WTC11 (cell line): Measurements from ENCODE around the gene GPR137B. TPM values are rescaled to one million over a fixed set of nuclear protein-coding genes. Genes with fewer than 3 reads are reported as not detected.

Source experiments
- ATAC-seq: fragments of 200-7000 bp; cut with Tn5 transposase; 2 replicates; pipeline ENCODE4 v1.10.0; 2021; ENCODE audit warnings: mild to moderate bottlenecking, moderate library complexity
- CTCF ChIA-PET: fragments of 300-600 bp; sonication (Branson Sonifier 250); formaldehyde crosslinking; loops from one replicate; lab custom pipeline; 2021; ENCODE audit warnings: antibody characterized with exemption; lab: Charles Lee
- POLR2A ChIA-PET: fragments of 350-600 bp; sonication (Branson Sonifier 250); formaldehyde crosslinking; loops from one replicate; lab custom pipeline; 2021; ENCODE audit warnings: antibody characterized with exemption; lab: Charles Lee
- DNase-seq: peaks from one replicate; pipeline ENCODE4 v3.0.0; 2021; ENCODE audit warnings: low spot score
- H3K27ac Mint-ChIP-seq: 2 replicates; pipeline ENCODE4 v1.8.0; 2021; ENCODE audit warnings: mixed read lengths
- H3K27me3 Mint-ChIP-seq: 2 replicates; pipeline ENCODE4 v1.8.0; 2021; ENCODE audit warnings: low read depth, mild to moderate bottlenecking, moderate library complexity, mixed read lengths
- H3K36me3 Mint-ChIP-seq: 2 replicates; pipeline ENCODE4 v1.8.0; 2021; ENCODE audit warnings: mixed read lengths
- H3K4me1 Mint-ChIP-seq: 2 replicates; pipeline ENCODE4 v1.8.0; 2022; ENCODE audit warnings: mixed read lengths
- H3K4me3 Mint-ChIP-seq: 2 replicates; pipeline ENCODE4 v1.8.0; 2021; ENCODE audit warnings: mild to moderate bottlenecking, moderate library complexity, mixed read lengths
- H3K9me3 Mint-ChIP-seq: 2 replicates; pipeline ENCODE4 v1.8.0; 2021; ENCODE audit warnings: mixed read lengths
- ATF1 ChIP-seq: sonication (generic); formaldehyde crosslinking; IDR thresholded peaks from 2 replicates; pipeline ENCODE4 v1.8.1; 2023; ENCODE audit warnings: mild to moderate bottlenecking, moderate library complexity, missing genetic modification reagents
- ATF3 ChIP-seq: sonication (generic); formaldehyde crosslinking; conservative IDR thresholded peaks from 2 replicates; pipeline ENCODE4 v1.8.1; 2022; ENCODE audit warnings: mild to moderate bottlenecking, missing genetic modification reagents
- CREM ChIP-seq: sonication (generic); formaldehyde crosslinking; IDR thresholded peaks from 2 replicates; pipeline ENCODE4 v1.8.1; 2022; ENCODE audit warnings: mild to moderate bottlenecking, missing genetic modification reagents, moderate library complexity
- E2F1 ChIP-seq: sonication (generic); formaldehyde crosslinking; IDR thresholded peaks from 2 replicates; pipeline ENCODE4 v1.8.0; 2022; ENCODE audit warnings: mild to moderate bottlenecking, missing genetic modification reagents
- E2F5 ChIP-seq: sonication (generic); formaldehyde crosslinking; IDR thresholded peaks from 2 replicates; pipeline ENCODE4 v1.8.1; 2022; ENCODE audit warnings: mild to moderate bottlenecking, moderate library complexity, missing genetic modification reagents
- GTF2I ChIP-seq: fragments of 250-450 bp; sonication (Bioruptor Pico); conservative IDR thresholded peaks from 2 replicates; pipeline ENCODE4 v1.4.0; 2021; ENCODE audit warnings: mild to moderate bottlenecking
- IRF2 ChIP-seq: sonication (generic); formaldehyde crosslinking; IDR thresholded peaks from 2 replicates; pipeline ENCODE4 v1.8.0; 2022; ENCODE audit warnings: low read depth, missing genetic modification reagents, borderline replicate concordance
- PREB ChIP-seq: sonication (generic); formaldehyde crosslinking; IDR thresholded peaks from 2 replicates; pipeline ENCODE4 v1.8.1; 2022; ENCODE audit warnings: mild to moderate bottlenecking, missing genetic modification reagents, moderate library complexity, borderline replicate concordance
- PRRX2 ChIP-seq: fragments of 250-450 bp; sonication (Bioruptor Pico); IDR thresholded peaks from 2 replicates; pipeline ENCODE4 v1.8.0; 2021; ENCODE audit warnings: mild to moderate bottlenecking
- RELA ChIP-seq: sonication (generic); formaldehyde crosslinking; IDR thresholded peaks from 2 replicates; pipeline ENCODE4 v1.8.1; 2022; ENCODE audit warnings: missing genetic modification reagents, mild to moderate bottlenecking, borderline replicate concordance
- TEAD1 ChIP-seq: sonication (generic); formaldehyde crosslinking; IDR thresholded peaks from 2 replicates; pipeline ENCODE4 v1.8.0; 2022; ENCODE audit warnings: mild to moderate bottlenecking, missing genetic modification reagents
- ZBTB43 ChIP-seq: sonication (generic); formaldehyde crosslinking; IDR thresholded peaks from 2 replicates; pipeline ENCODE4 v1.8.1; 2023; ENCODE audit warnings: mild to moderate bottlenecking, missing genetic modification reagents
- ZNF396 ChIP-seq: fragments of 250-450 bp; sonication (Bioruptor Pico); IDR thresholded peaks from 2 replicates; pipeline ENCODE4 v1.8.0; 2021; ENCODE audit warnings: mild to moderate bottlenecking, moderate library complexity, borderline replicate concordance
- ZNF423 ChIP-seq: fragments of 250-450 bp; sonication (Bioruptor Pico); IDR thresholded peaks from 2 replicates; pipeline ENCODE4 v2.1.2; 2022; ENCODE audit warnings: mild to moderate bottlenecking, moderate library complexity
- ZSCAN18 ChIP-seq: fragments of 250-450 bp; sonication (Bioruptor Pico); IDR thresholded peaks from 2 replicates; pipeline ENCODE4 v2.1.2; 2022; ENCODE audit warnings: mild to moderate bottlenecking, moderate library complexity
- total RNA-seq: library from RNA; stranded (reverse); gene quantifications from 3 replicates; pipeline ENCODE4 v1.2.3, GENCODE V29; 2021
- TF ChIP-seq, protein P1 (sequence below): fragments of 250-450 bp; sonication (Bioruptor Pico); IDR thresholded peaks from 2 replicates; pipeline ENCODE4 v1.9.0; 2021; ENCODE audit warnings: mild to moderate bottlenecking, borderline replicate concordance
- TF ChIP-seq, protein P2 (sequence below): sonication (generic); formaldehyde crosslinking; IDR thresholded peaks from 2 replicates; pipeline ENCODE4 v1.8.0; 2023; ENCODE audit warnings: mild to moderate bottlenecking, missing genetic modification reagents
- TF ChIP-seq, protein P3 (sequence below): sonication (generic); formaldehyde crosslinking; IDR thresholded peaks from 2 replicates; pipeline ENCODE4 v1.8.0; 2023; ENCODE audit warnings: missing genetic modification reagents, mild to moderate bottlenecking, borderline replicate concordance

GPR137B gene
- total RNA-seq, 1 experiment from 2014 or later: 6.3 TPM

GRCh38 chr1:236247286-236247685 is 104.9 kb downstream of the GPR137B start (continued):
- no peak for TF ChIP-seq RELA
- TF ChIP-seq ZNF423 (CRISPR knock-in tag): no peak
- no peak for TF ChIP-seq GTF2I (CRISPR knock-in tag)
- no peak for TF ChIP-seq ATF1 (CRISPR knock-in tag)
- TF ChIP-seq, protein P1, sequence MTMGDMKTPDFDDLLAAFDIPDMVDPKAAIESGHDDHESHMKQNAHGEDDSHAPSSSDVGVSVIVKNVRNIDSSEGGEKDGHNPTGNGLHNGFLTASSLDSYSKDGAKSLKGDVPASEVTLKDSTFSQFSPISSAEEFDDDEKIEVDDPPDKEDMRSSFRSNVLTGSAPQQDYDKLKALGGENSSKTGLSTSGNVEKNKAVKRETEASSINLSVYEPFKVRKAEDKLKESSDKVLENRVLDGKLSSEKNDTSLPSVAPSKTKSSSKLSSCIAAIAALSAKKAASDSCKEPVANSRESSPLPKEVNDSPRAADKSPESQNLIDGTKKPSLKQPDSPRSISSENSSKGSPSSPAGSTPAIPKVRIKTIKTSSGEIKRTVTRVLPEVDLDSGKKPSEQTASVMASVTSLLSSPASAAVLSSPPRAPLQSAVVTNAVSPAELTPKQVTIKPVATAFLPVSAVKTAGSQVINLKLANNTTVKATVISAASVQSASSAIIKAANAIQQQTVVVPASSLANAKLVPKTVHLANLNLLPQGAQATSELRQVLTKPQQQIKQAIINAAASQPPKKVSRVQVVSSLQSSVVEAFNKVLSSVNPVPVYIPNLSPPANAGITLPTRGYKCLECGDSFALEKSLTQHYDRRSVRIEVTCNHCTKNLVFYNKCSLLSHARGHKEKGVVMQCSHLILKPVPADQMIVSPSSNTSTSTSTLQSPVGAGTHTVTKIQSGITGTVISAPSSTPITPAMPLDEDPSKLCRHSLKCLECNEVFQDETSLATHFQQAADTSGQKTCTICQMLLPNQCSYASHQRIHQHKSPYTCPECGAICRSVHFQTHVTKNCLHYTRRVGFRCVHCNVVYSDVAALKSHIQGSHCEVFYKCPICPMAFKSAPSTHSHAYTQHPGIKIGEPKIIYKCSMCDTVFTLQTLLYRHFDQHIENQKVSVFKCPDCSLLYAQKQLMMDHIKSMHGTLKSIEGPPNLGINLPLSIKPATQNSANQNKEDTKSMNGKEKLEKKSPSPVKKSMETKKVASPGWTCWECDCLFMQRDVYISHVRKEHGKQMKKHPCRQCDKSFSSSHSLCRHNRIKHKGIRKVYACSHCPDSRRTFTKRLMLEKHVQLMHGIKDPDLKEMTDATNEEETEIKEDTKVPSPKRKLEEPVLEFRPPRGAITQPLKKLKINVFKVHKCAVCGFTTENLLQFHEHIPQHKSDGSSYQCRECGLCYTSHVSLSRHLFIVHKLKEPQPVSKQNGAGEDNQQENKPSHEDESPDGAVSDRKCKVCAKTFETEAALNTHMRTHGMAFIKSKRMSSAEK (CRISPR knock-in tag): no peak
- no peak for TF ChIP-seq ZSCAN18 (CRISPR knock-in tag)
- no peak for TF ChIP-seq PRRX2 (CRISPR knock-in tag)
- TF ChIP-seq TEAD1 (CRISPR knock-in tag): no peak
- TF ChIP-seq ZNF396: no peak
- TF ChIP-seq, protein P2, sequence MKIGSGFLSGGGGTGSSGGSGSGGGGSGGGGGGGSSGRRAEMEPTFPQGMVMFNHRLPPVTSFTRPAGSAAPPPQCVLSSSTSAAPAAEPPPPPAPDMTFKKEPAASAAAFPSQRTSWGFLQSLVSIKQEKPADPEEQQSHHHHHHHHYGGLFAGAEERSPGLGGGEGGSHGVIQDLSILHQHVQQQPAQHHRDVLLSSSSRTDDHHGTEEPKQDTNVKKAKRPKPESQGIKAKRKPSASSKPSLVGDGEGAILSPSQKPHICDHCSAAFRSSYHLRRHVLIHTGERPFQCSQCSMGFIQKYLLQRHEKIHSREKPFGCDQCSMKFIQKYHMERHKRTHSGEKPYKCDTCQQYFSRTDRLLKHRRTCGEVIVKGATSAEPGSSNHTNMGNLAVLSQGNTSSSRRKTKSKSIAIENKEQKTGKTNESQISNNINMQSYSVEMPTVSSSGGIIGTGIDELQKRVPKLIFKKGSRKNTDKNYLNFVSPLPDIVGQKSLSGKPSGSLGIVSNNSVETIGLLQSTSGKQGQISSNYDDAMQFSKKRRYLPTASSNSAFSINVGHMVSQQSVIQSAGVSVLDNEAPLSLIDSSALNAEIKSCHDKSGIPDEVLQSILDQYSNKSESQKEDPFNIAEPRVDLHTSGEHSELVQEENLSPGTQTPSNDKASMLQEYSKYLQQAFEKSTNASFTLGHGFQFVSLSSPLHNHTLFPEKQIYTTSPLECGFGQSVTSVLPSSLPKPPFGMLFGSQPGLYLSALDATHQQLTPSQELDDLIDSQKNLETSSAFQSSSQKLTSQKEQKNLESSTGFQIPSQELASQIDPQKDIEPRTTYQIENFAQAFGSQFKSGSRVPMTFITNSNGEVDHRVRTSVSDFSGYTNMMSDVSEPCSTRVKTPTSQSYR: no peak
- TF ChIP-seq, protein P3, sequence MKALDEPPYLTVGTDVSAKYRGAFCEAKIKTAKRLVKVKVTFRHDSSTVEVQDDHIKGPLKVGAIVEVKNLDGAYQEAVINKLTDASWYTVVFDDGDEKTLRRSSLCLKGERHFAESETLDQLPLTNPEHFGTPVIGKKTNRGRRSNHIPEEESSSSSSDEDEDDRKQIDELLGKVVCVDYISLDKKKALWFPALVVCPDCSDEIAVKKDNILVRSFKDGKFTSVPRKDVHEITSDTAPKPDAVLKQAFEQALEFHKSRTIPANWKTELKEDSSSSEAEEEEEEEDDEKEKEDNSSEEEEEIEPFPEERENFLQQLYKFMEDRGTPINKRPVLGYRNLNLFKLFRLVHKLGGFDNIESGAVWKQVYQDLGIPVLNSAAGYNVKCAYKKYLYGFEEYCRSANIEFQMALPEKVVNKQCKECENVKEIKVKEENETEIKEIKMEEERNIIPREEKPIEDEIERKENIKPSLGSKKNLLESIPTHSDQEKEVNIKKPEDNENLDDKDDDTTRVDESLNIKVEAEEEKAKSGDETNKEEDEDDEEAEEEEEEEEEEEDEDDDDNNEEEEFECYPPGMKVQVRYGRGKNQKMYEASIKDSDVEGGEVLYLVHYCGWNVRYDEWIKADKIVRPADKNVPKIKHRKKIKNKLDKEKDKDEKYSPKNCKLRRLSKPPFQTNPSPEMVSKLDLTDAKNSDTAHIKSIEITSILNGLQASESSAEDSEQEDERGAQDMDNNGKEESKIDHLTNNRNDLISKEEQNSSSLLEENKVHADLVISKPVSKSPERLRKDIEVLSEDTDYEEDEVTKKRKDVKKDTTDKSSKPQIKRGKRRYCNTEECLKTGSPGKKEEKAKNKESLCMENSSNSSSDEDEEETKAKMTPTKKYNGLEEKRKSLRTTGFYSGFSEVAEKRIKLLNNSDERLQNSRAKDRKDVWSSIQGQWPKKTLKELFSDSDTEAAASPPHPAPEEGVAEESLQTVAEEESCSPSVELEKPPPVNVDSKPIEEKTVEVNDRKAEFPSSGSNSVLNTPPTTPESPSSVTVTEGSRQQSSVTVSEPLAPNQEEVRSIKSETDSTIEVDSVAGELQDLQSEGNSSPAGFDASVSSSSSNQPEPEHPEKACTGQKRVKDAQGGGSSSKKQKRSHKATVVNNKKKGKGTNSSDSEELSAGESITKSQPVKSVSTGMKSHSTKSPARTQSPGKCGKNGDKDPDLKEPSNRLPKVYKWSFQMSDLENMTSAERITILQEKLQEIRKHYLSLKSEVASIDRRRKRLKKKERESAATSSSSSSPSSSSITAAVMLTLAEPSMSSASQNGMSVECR (CRISPR knock-in tag): no peak
- no peak for TF ChIP-seq ZBTB43 (CRISPR knock-in tag)

DNA sequence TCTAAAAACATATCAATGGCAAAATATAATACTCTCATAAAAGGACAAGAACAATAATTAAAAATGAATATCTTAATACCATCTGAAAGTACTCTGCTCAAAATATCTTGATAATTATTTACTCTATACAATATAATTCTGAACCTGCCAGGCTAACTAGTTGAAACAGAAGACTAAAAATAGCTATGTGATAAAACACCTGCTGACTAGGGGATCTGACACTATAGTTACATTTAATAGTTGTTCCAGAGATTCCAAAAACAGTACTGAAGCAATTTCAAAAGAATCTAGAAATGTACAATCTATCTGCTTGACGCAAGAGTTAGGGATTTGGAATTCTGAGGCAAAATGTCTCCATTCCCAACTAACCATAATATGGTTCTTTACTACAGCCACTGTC is 109.2 kb downstream of the GPR137B start:
- DNase-seq: no peak
- ChIA-PET CTCF (no interaction called here), POLR2A (interaction anchor here (0.6 kb wide), 1 partner anchor 1254 kb away, joined by 3 read pairs; no protein-coding TSS in a partner anchor)
- no peak overlapping the region for H3K27ac Mint-ChIP-seq
- H3K9me3 Mint-ChIP-seq: no peaks in the 10 kb centered on the region
- no peak overlapping the region for H3K4me3 Mint-ChIP-seq
- no peaks in the 10 kb centered on the region for H3K4me1 Mint-ChIP-seq
- no peak for ATAC-seq
- no peaks in the 10 kb centered on the region for H3K27me3 Mint-ChIP-seq
- H3K36me3 Mint-ChIP-seq: no peaks in the 10 kb centered on the region; the same call in 1 of the 2 replicates
- no peak for TF ChIP-seq CREM (CRISPR knock-in tag)
- TF ChIP-seq E2F1: no peak
- TF ChIP-seq ATF3: no peak
- TF ChIP-seq E2F5 (CRISPR knock-in tag): no peak
- TF ChIP-seq PREB (CRISPR knock-in tag): no peak
- no peak for TF ChIP-seq IRF2 (CRISPR knock-in tag)
- no peak for TF ChIP-seq RELA
